Transverse colon (tissue), 3 donors: ENCODE data around the gene MDFI.

ENCODE experiments used
- CTCF ChIP-seq, 5 experiments: fragments of 200-600 bp in 3 of 5; fragments of 450-650 bp in 2 of 5; sonication (generic) in 3 of 5; IDR thresholded peaks; 1 replicate in 2 of 5; 2 replicates in 3 of 5; pipeline ENCODE4 v1.5.1; 2016 to 2017; ENCODE audit warnings: antibody characterized with exemption in 5 of 5, inconsistent platforms in 3 of 5, mild to moderate bottlenecking in 2 of 5, moderate library complexity in 1 of 5
- EP300 ChIP-seq: sonication (generic); formaldehyde crosslinking; IDR thresholded peaks from one replicate; pipeline ENCODE4 v1.6.1; 2017; ENCODE audit warnings: antibody characterized with exemption, low read depth

GRCh38 chr6:41589223-41589622 is 49.0 kb upstream of the MDFI start:
- TF ChIP-seq EP300: no peak
- TF ChIP-seq CTCF (IDR thresholded peaks at IDR 0.05): no peak
